ENCODE results near the gene PERCC1. TPM values are rescaled to one million over a fixed set of nuclear protein-coding genes. Genes with fewer than 3 reads are reported as not detected.

PERCC1 gene
- total and polyA plus RNA-seq, 2 of the 4 experiments (the other 2 are of a cell fraction): not detected

- CTCF ChIA-PET: no interaction called here
- dilution Hi-C loops (cut with HindIII; ENCODE audit: low sequenced_read_pairs, unreplicated experiment): no loop called here
- ATAC-seq (ENCODE audit: low read depth): no peak; the same call in 1 of the 2 replicates
Observed at GRCh38 chr16:1428511-1428910, 2.4 kb upstream of the PERCC1 start.

More at GRCh38 chr16:1428511-1428910, 2.4 kb upstream of the PERCC1 start:
- no peak overlapping the region for H2BK120ac ChIP-seq (ENCODE audit: low read depth, low read length)
- H3K36me3 ChIP-seq (ENCODE audit: control insufficient read depth, insufficient read depth, low read length): no peaks in the 10 kb centered on the region
- no peaks in the 10 kb centered on the region for H3K9me1 ChIP-seq (ENCODE audit: insufficient read depth, low read length)
- no peak overlapping the region for H2BK15ac ChIP-seq (ENCODE audit: low read depth, low read length)
- no peak overlapping the region for H3K4me2 ChIP-seq (ENCODE audit: low read depth, low read length)
- H2AK9ac ChIP-seq (replicated peaks; ENCODE audit: low read depth, low read length, poor library complexity): no peak overlapping the region
- intact Hi-C loops (cut with micrococcal nuclease) (loop anchor here (10.0 kb wide), 1 partner anchor 46 kb away; the partner anchor contains the start of gene CLCN7), in situ Hi-C loops (cut with MboI; ENCODE audit: low sequenced_read_pairs) (no loop called here)
- no peak overlapping the region for H3K14ac ChIP-seq (replicated peaks; ENCODE audit: low read depth, low read length)
- H3K4ac ChIP-seq (ENCODE audit: low read depth, low read length): no peak overlapping the region
- H3K27me3 ChIP-seq (ENCODE audit: control insufficient read depth, insufficient read depth, low read length): peaks cover 7% of the 10 kb centered on the region; the same call in 1 of the 2 replicates
- H3K23ac ChIP-seq (ENCODE audit: low read depth, low read length): no peak overlapping the region
- DNase-seq: no peak
- no peak overlapping the region for H4K91ac ChIP-seq (ENCODE audit: insufficient read depth, low read depth, low read length)
- H3K9ac ChIP-seq (ENCODE audit: low read depth, low read length): no peak overlapping the region
- H3K4me3 ChIP-seq (ENCODE audit: insufficient read depth, low read depth, low read length): no peak overlapping the region
- H3K18ac ChIP-seq (ENCODE audit: low read depth, low read length): no peak overlapping the region
- H2BK20ac ChIP-seq (ENCODE audit: low read depth, low read length): no peak overlapping the region
- no peaks in the 10 kb centered on the region for H3K4me1 ChIP-seq (ENCODE audit: control insufficient read depth, insufficient read depth, low read length)
- H3K9me3 ChIP-seq (ENCODE audit: control insufficient read depth, insufficient read depth, low read length): no peaks in the 10 kb centered on the region
- no peak overlapping the region for H3K56ac ChIP-seq (ENCODE audit: extremely low read depth, insufficient read depth, low read length)
- no peak overlapping the region for H2AK5ac ChIP-seq (ENCODE audit: low read depth, low read length)
- no peaks in the 10 kb centered on the region for H3K79me1 ChIP-seq (ENCODE audit: low read depth in 1 of 2, low read length in 2 of 2)
- H3K27ac ChIP-seq (ENCODE audit: insufficient read depth, low read length): no peak overlapping the region
- no TSS peak for BruUV-seq (replicated peaks)
- no peak overlapping the region for H2AFZ ChIP-seq (replicated peaks; ENCODE audit: low read length, poor library complexity)
- 43% methylated on average over 12 of the region's 21 CpGs; no CpG with 5 or more reads in 1 of the 2 experiments for whole genome bisulfite sequencing, 2 experiments (ENCODE audit: extremely low coverage in 2 of 2, insufficient read length in 1 of 2)
- H2BK5ac ChIP-seq (ENCODE audit: low read depth, low read length, poor library complexity, severe bottlenecking): no peak overlapping the region
- no peak overlapping the region for H4K8ac ChIP-seq (ENCODE audit: low read depth in 2 of 2, low read length in 2 of 2)
- no peaks in the 10 kb centered on the region for H4K20me1 ChIP-seq (ENCODE audit: insufficient read depth, low read length)
- POLR2A ChIA-PET (ENCODE audit: unreplicated experiment): no interaction called here
- no peak for TF ChIP-seq NFE2L2 (IDR thresholded peaks at IDR 0.05; ENCODE audit: low read depth, low read length)
- peak; percentile 26 for TF ChIP-seq RAD21 (IDR thresholded peaks at IDR 0.05; ENCODE audit: low read length)
- TF ChIP-seq SMC3 (IDR thresholded peaks at IDR 0.05; ENCODE audit: low read depth, low read length): 0 out of 2 replicates have a peak, but pooled peaks have one; percentile 29
- peak; percentile 30; the same call in 1 of the 2 replicates for TF ChIP-seq CTCF (conservative IDR thresholded peaks at IDR 0.05; ENCODE audit: low read depth, low read length)
- no peak overlapping the region for H4K5ac ChIP-seq (ENCODE audit: low read depth, low read length)

All from IMR-90 (cell line).